Progenitor cell of endocrine pancreas (in vitro differentiated cells): ENCODE results near the gene RGS7. TPM values are rescaled to one million over a fixed set of nuclear protein-coding genes. Genes with fewer than 3 reads are reported as not detected.
A peak's percentile ranks its signal among the peaks of the same experiment; 100 is the strongest.

Source experiments
- DNase-seq: peaks from one replicate; pipeline ENCODE4 v3.0.0; 2021; ENCODE audit warnings: low spot score; ENCODE audit not compliant: unreplicated experiment
- H3K27ac Mint-ChIP-seq: 2 replicates; pipeline ENCODE4 v1.8.0; 2021; ENCODE audit warnings: mild to moderate bottlenecking, moderate library complexity, mixed read lengths
- H3K27me3 Mint-ChIP-seq: 2 replicates; pipeline ENCODE4 v1.8.0; 2021; ENCODE audit warnings: mixed read lengths
- H3K36me3 Mint-ChIP-seq: 2 replicates; pipeline ENCODE4 v1.8.0; 2022; ENCODE audit warnings: mixed read lengths; ENCODE audit not compliant: insufficient read depth
- H3K4me1 Mint-ChIP-seq: 2 replicates; pipeline ENCODE4 v1.8.0; 2021; ENCODE audit warnings: low read depth, mixed read lengths
- H3K4me3 Mint-ChIP-seq: 2 replicates; pipeline ENCODE4 v1.8.0; 2021; ENCODE audit warnings: low read depth, mild to moderate bottlenecking, moderate library complexity, mixed read lengths
- H3K9me3 Mint-ChIP-seq: 2 replicates; pipeline ENCODE4 v1.8.0; 2021; ENCODE audit warnings: low read depth, mixed read lengths
- CTCF ChIP-seq: fragments of 200-600 bp; sonication (generic); IDR thresholded peaks from one replicate; pipeline ENCODE4 v1.5.0; 2021; ENCODE audit warnings: antibody characterized with exemption, mild to moderate bottlenecking; ENCODE audit not compliant: unreplicated experiment
- total RNA-seq: library from RNA; stranded (reverse); gene quantifications from 2 replicates; pipeline ENCODE4 v1.2.1, GENCODE V29; 2021

The RGS7 gene
- total RNA-seq, 1 donor from 2014 or later, result 2.4 TPM

GRCh38 chr1:241215683-241216082 lies 141.3 kb downstream of the RGS7 start:
- no peaks in the 10 kb centered on the region for H3K36me3 Mint-ChIP-seq
- H3K4me1 Mint-ChIP-seq, result peaks cover 36% of the 10 kb centered on the region
- TF ChIP-seq CTCF, result no peak
- no peaks in the 10 kb centered on the region for H3K27me3 Mint-ChIP-seq
- H3K4me3 Mint-ChIP-seq, result no peak overlapping the region
- no peaks in the 10 kb centered on the region for H3K9me3 Mint-ChIP-seq
- no peak overlapping the region for H3K27ac Mint-ChIP-seq
- DNase-seq, result no peak

- Mint-ChIP-seq H3K4me1 (peaks cover 33% of the 10 kb centered on the region), H3K36me3 (no peaks in the 10 kb centered on the region), H3K4me3 (no peak overlapping the region), H3K9me3 (no peaks in the 10 kb centered on the region), H3K27me3 (no peaks in the 10 kb centered on the region), H3K27ac (no peak overlapping the region)
- no peak for TF ChIP-seq CTCF
- DNase-seq, result no peak
These were observed 141.8 kb downstream of the RGS7 start for GRCh38 chr1:241215203-241215602.

GRCh38 chr1:241213139-241213538 lies 143.9 kb downstream of the RGS7 start:
- Mint-ChIP-seq H3K4me3 (no peak overlapping the region), H3K27ac (no peak overlapping the region), H3K9me3 (no peaks in the 10 kb centered on the region), H3K4me1 (peaks cover 28% of the 10 kb centered on the region), H3K27me3 (no peaks in the 10 kb centered on the region), H3K36me3 (no peaks in the 10 kb centered on the region)
- no peak for TF ChIP-seq CTCF
- DNase-seq, result no peak

GRCh38 chr1:241212628-241213027 lies 144.4 kb downstream of the RGS7 start:
- TF ChIP-seq CTCF, result no peak
- H3K4me3 Mint-ChIP-seq, result no peak overlapping the region
- no peak for DNase-seq
- no peak overlapping the region for H3K27ac Mint-ChIP-seq
- H3K4me1 Mint-ChIP-seq, result peaks cover 28% of the 10 kb centered on the region
- no peaks in the 10 kb centered on the region for H3K9me3 Mint-ChIP-seq
- no peaks in the 10 kb centered on the region for H3K36me3 Mint-ChIP-seq
- no peaks in the 10 kb centered on the region for H3K27me3 Mint-ChIP-seq

GRCh38 chr1:241208910-241209379 lies 148.1 kb downstream of the RGS7 start:
- DNase-seq, result no peak
- H3K27ac Mint-ChIP-seq, result peak overlapping the region; percentile 6

More at GRCh38 chr1:241208910-241209379, 148.1 kb downstream of the RGS7 start:
- Mint-ChIP-seq H3K4me1 (peaks cover 21% of the 10 kb centered on the region), H3K27me3 (no peaks in the 10 kb centered on the region), H3K4me3 (peak overlapping the region; percentile 14), H3K36me3 (no peaks in the 10 kb centered on the region), H3K9me3 (peaks cover 3% of the 10 kb centered on the region)
- TF ChIP-seq CTCF, result no peak
